Testis (tissue), 3 donors: ENCODE data around the gene RNF186. TPM values are rescaled to one million over a fixed set of nuclear protein-coding genes. Genes with fewer than 3 reads are reported as not detected.

Source experiments
- DNase-seq: peaks from one replicate; pipeline ENCODE4 v3.0.0-alpha.2; 2019
- H3K27ac ChIP-seq, 2 donors: fragments of 200-600 bp; sonication (generic); one replicate each; pipeline ENCODE4 v1.5.1; 2019
- H3K27me3 ChIP-seq: fragments of 200-600 bp; sonication (generic); one replicate; pipeline ENCODE4 v1.5.1; 2019
- H3K36me3 ChIP-seq: fragments of 200-600 bp; sonication (generic); one replicate; pipeline ENCODE4 v1.5.1; 2017; ENCODE audit warnings: low read depth; ENCODE audit errors: missing control alignments
- H3K4me1 ChIP-seq: fragments of 200-600 bp; sonication (generic); one replicate; pipeline ENCODE4 v1.5.1; 2019
- H3K4me3 ChIP-seq, 2 donors: fragments of 200-600 bp; sonication (generic); one replicate each; pipeline ENCODE4 v1.5.1; 2017 to 2019
- H3K9me3 ChIP-seq: fragments of 200-600 bp; sonication (generic); one replicate; pipeline ENCODE4 v1.5.1; 2017
- CTCF ChIP-seq, 3 experiments: fragments of 450-650 bp in 2 of 3; fragments of 200-600 bp in 1 of 3; sonication (generic) in 1 of 3; IDR thresholded peaks; one replicate each; pipeline ENCODE4 v1.5.1; 2016 to 2019; ENCODE audit warnings: antibody characterized with exemption in 3 of 3, mild to moderate bottlenecking in 2 of 3, moderate library complexity in 1 of 3
- POLR2A ChIP-seq: fragments of 450-650 bp; IDR thresholded peaks from one replicate; pipeline ENCODE4 v1.6.1; 2017; ENCODE audit warnings: antibody characterized with exemption, mild to moderate bottlenecking, moderate library complexity
- WGBS, 2 donors: methylation state at CpG; one replicate each; pipeline ENCODE4 v1.1.5; 2018; 5-methylcytosine and 5-hydroxymethylcytosine counted together
- intact Hi-C: fragments of 100-400 bp; cut with DNase I; formaldehyde crosslinking; loops from one replicate; pipeline ENCODE4 v1.15.1; 2023; ENCODE audit warnings: low total_unique reads
- polyA plus RNA-seq: library from polyadenylated mRNA; stranded (reverse); fragments of 350-450 nt; fragmentation: Illumina TruSeq; extraction: RNeasy Lipid Tissue Mini Kit (QIAGEN cat#74804); gene quantifications from one replicate; pipeline ENCODE4 v1.2.3, GENCODE V29; 2014; ENCODE audit warnings: low read depth, low replicate concordance; ENCODE audit not compliant: insufficient read depth
- total RNA-seq, 2 donors: library from RNA; depleted of rRNA; stranded (reverse); fragments of >200 nt; gene quantifications; one replicate each; pipeline ENCODE4 v1.2.3, GENCODE V29; 2016

Gene RNF186
- total and polyA plus RNA-seq, 3 donors from 2014 or later, result 0.19 TPM; not detected in 2

GRCh38 chr1:19861034-19861433 lies 46.0 kb upstream of the RNF186 start:
- no peak overlapping the region for H3K27ac ChIP-seq

GRCh38 chr1:19860418-19860817 lies 45.3 kb upstream of the RNF186 start:
- no peak for DNase-seq
- H3K27ac ChIP-seq, result no peak overlapping the region
- intact Hi-C loops, result no loop called here
- no peak overlapping the region for H3K4me3 ChIP-seq
- no peaks in the 10 kb centered on the region for H3K27me3 ChIP-seq
- H3K4me1 ChIP-seq, result no peaks in the 10 kb centered on the region
- TF ChIP-seq CTCF (IDR thresholded peaks at IDR 0.05) (no peak), POLR2A (no peak)
- 69 to 77% methylated on average over 2 of the region's 2 CpGs for WGBS, 2 donors
- H3K9me3 ChIP-seq, result no peaks in the 10 kb centered on the region
- H3K36me3 ChIP-seq, result no peaks in the 10 kb centered on the region

More at GRCh38 chr1:19861034-19861433, 46.0 kb upstream of the RNF186 start:
- Histone ChIP-seq H3K36me3 (no peaks in the 10 kb centered on the region), H3K27me3 (no peaks in the 10 kb centered on the region), H3K4me3 (no peak overlapping the region), H3K4me1 (no peaks in the 10 kb centered on the region), H3K9me3 (no peaks in the 10 kb centered on the region)
- 61 to 65% methylated on average over 2 of the region's 2 CpGs for WGBS, 2 donors
- no peak for TF ChIP-seq POLR2A
- TF ChIP-seq CTCF (IDR thresholded peaks at IDR 0.05), result no peak
- DNase-seq, result no peak
- intact Hi-C loops, result no loop called here

GRCh38 chr1:19859876-19860275 lies 44.8 kb upstream of the RNF186 start:
- no peak for TF ChIP-seq POLR2A
- no peak for TF ChIP-seq CTCF (IDR thresholded peaks at IDR 0.05)
- intact Hi-C loops, result no loop called here
- no peaks in the 10 kb centered on the region for H3K27me3 ChIP-seq
- WGBS, 2 donors, result 83 to 85% methylated on average over 2 of the region's 2 CpGs
- no peak for DNase-seq
- no peak overlapping the region for H3K4me3 ChIP-seq
- no peaks in the 10 kb centered on the region for H3K4me1 ChIP-seq
- H3K36me3 ChIP-seq, result no peaks in the 10 kb centered on the region
- H3K27ac ChIP-seq, result no peak overlapping the region
- no peaks in the 10 kb centered on the region for H3K9me3 ChIP-seq

- 21 to 56% methylated on average over 5 of the region's 5 CpGs for WGBS, 2 donors
- no peaks in the 10 kb centered on the region for H3K9me3 ChIP-seq
- H3K27ac ChIP-seq, result no peak overlapping the region
- DNase-seq, result no peak
- H3K36me3 ChIP-seq, result no peaks in the 10 kb centered on the region
- intact Hi-C loops, result no loop called here
- TF ChIP-seq CTCF (IDR thresholded peaks at IDR 0.05) (no peak), POLR2A (no peak)
- no peaks in the 10 kb centered on the region for H3K4me1 ChIP-seq
- H3K27me3 ChIP-seq, result no peaks in the 10 kb centered on the region
- H3K4me3 ChIP-seq, result no peak overlapping the region
Measured at GRCh38 chr1:19858893-19859292, 43.8 kb upstream of the RNF186 start.

GRCh38 chr1:19854866-19855265 lies 39.8 kb upstream of the RNF186 start:
- DNase-seq, result no peak
- Histone ChIP-seq H3K27me3 (no peaks in the 10 kb centered on the region), H3K9me3 (no peaks in the 10 kb centered on the region), H3K27ac (no peak overlapping the region), H3K4me3 (no peak overlapping the region), H3K4me1 (no peaks in the 10 kb centered on the region), H3K36me3 (no peaks in the 10 kb centered on the region)
- TF ChIP-seq CTCF (IDR thresholded peaks at IDR 0.05), result no peak
- intact Hi-C loops, result no loop called here
